ENCODE measurements around the gene ACSM6. TPM values are rescaled to one million over a fixed set of nuclear protein-coding genes. Genes with fewer than 3 reads are reported as not detected.

ACSM6 gene
- total RNA-seq, 4 donors from 2014 or later = not detected

GRCh38 chr10:95247200-95247880 lies 53.3 kb downstream of the ACSM6 start:
- 47 to 59% methylated on average over 6 of the region's 6 CpGs for WGBS, 2 donors
- Histone ChIP-seq H3K27ac (peak overlapping the region in 1 of 4 donors; percentile 22), H3K36me3 (peaks cover 0 to 22% (median 0%) of the 10 kb centered on the region in 3 donors), H3K9me3 (no peaks in the 10 kb centered on the region), H3K27me3 (no peaks in the 10 kb centered on the region), H3K4me1 (peaks cover 0 to 11% (median 0%) of the 10 kb centered on the region in 4 donors), H3K4me3 (no peak overlapping the region)
- no peak for TF ChIP-seq CTCF (IDR thresholded peaks at IDR 0.05)
- TF ChIP-seq EP300 (IDR thresholded peaks at IDR 0.05) = no peak
- TF ChIP-seq POLR2A (IDR thresholded peaks at IDR 0.05) = no peak
- DNase-seq (ENCODE audit: low spot score in 2 of 2) = no peak

- no peak for DNase-seq (ENCODE audit: low spot score in 2 of 2)
- Histone ChIP-seq H3K27ac (peak overlapping the region in 1 of 4 donors; percentile 22), H3K36me3 (peaks cover 0 to 17% (median 0%) of the 10 kb centered on the region in 3 donors), H3K4me3 (no peak overlapping the region), H3K9me3 (no peaks in the 10 kb centered on the region), H3K27me3 (no peaks in the 10 kb centered on the region), H3K4me1 (peaks cover 0 to 11% (median 0%) of the 10 kb centered on the region in 4 donors)
- no peak for TF ChIP-seq CTCF (IDR thresholded peaks at IDR 0.05)
- WGBS, 2 donors = 95 to 96% methylated on average over 7 of the region's 7 CpGs
These were observed 54.0 kb downstream of the ACSM6 start for GRCh38 chr10:95247881-95248583.

- H3K36me3 ChIP-seq = peaks cover 0 to 17% (median 0%) of the 10 kb centered on the region in 3 donors
- WGBS, 2 donors = 72 to 90% methylated on average over 2 to 3 of the region's 3 CpGs
- H3K27me3 ChIP-seq = no peaks in the 10 kb centered on the region
- TF ChIP-seq EP300 (IDR thresholded peaks at IDR 0.05) = no peak
- no peak for TF ChIP-seq CTCF (IDR thresholded peaks at IDR 0.05)
- TF ChIP-seq POLR2A (IDR thresholded peaks at IDR 0.05) = no peak
- no peak for DNase-seq (ENCODE audit: low spot score in 2 of 2)
- no peak overlapping the region for H3K27ac ChIP-seq
- no peak overlapping the region for H3K4me3 ChIP-seq
- H3K4me1 ChIP-seq = peaks cover 0 to 11% (median 0%) of the 10 kb centered on the region in 4 donors
- no peaks in the 10 kb centered on the region for H3K9me3 ChIP-seq
These were observed 55.0 kb downstream of the ACSM6 start for GRCh38 chr10:95248989-95249388.

GRCh38 chr10:95249467-95249866 lies 55.4 kb downstream of the ACSM6 start:
- WGBS, 2 donors = 76 to 82% methylated on average over 3 of the region's 3 CpGs
- no peak overlapping the region for H3K27ac ChIP-seq
- H3K27me3 ChIP-seq = no peaks in the 10 kb centered on the region
- H3K9me3 ChIP-seq = no peaks in the 10 kb centered on the region
- no peak for DNase-seq (ENCODE audit: low spot score in 2 of 2)
- peaks cover 0 to 11% (median 0%) of the 10 kb centered on the region in 4 donors for H3K4me1 ChIP-seq
- no peak overlapping the region for H3K4me3 ChIP-seq
- no peak for TF ChIP-seq CTCF (IDR thresholded peaks at IDR 0.05)
- peaks cover 0 to 14% (median 0%) of the 10 kb centered on the region in 3 donors for H3K36me3 ChIP-seq

GRCh38 chr10:95250856-95251255 lies 56.8 kb downstream of the ACSM6 start:
- H3K27ac ChIP-seq = no peak overlapping the region
- TF ChIP-seq POLR2A (IDR thresholded peaks at IDR 0.05) (no peak), EP300 (IDR thresholded peaks at IDR 0.05) (no peak), CTCF (IDR thresholded peaks at IDR 0.05) (no peak)
- WGBS, 2 donors = 68 to 73% methylated on average over 4 of the region's 4 CpGs

More at GRCh38 chr10:95250856-95251255, 56.8 kb downstream of the ACSM6 start:
- Histone ChIP-seq H3K9me3 (peaks cover 0 to 1% (median 0%) of the 10 kb centered on the region in 4 donors), H3K4me1 (peaks cover 0 to 11% (median 0%) of the 10 kb centered on the region in 4 donors), H3K4me3 (no peak overlapping the region), H3K27me3 (no peaks in the 10 kb centered on the region), H3K36me3 (peaks cover 0 to 2% (median 0%) of the 10 kb centered on the region in 3 donors)
- no peak for DNase-seq (ENCODE audit: low spot score in 2 of 2)

Measured in tibial nerve (tissue), 4 donors.